ENCODE results near the gene RABGAP1.
A peak's percentile ranks its signal among the peaks of the same experiment; 100 is the strongest.

The RABGAP1 gene

DNA sequence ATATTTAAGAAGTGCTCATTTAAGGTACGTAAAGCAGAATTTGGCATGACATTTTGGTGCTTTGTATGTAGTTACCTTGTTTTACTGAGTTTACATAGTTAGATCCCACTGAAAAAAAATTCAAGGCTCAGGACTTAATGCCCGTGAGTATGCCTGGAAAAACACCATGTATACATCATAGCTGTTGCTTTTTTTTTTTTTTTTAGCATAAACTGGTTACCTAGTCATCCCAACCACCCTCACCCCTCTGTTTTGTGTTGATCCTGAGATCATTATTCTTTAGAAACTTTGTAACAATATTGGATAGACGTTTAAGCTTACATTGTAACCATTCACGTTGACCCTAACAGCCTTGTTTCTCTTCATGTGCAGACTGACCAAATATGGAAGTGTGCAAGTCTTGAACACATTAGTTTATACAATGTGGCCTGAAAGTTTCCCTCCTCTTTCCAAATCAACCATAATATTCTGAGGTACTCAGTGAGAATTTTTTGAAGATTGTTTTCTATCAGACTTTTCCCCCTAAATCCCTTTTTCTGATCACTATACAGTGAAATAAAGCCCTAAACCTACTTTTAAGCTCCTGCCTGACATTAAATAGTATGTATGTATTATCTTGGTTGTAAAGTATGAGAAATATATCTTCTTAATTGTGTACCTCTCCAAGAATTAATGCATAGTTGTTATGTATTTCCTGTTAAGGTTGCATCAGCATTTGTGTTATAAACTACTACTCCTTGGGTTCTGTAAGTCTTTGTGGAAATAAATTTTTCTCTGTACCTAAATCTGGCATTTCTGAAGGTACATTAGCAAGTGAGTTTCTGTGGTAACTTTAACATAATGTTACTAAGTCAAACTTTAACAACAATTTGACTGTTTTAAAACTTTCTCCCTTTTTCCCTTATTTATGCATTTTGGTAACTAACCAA lies 4.4 kb downstream of the RABGAP1 start:
- DNase-seq (ENCODE audit: low read depth in 4 of 4, low spot score in 1 of 4) = no peak

DNA sequence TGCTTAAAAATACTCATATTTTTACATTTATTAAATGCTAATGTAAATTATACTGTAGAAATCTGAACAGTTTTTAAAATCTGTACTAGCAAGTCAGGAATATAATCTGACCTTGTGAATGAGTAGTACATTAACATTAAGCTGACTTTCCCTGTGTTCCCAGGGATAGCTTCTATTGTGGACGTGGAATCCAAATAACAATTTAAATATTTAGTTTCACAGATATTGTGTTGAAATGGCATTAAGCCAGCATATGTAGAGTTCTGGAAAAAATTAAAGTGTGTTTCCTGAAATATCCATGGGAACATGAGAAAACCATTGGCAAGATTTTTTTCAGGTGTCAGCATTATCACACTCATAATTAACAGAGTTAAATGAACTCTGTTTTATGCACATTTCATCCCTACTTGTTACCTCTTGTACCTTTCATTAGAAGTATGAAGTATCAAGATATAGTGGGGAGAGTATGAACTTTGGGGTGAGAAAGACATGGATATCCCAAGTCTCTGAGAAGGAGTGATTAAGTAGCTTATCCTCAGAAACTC lies 5.7 kb downstream of the RABGAP1 start:
- DNase-seq (ENCODE audit: low read depth in 4 of 4, low spot score in 1 of 4) = no peak

- DNase-seq (ENCODE audit: low read depth in 4 of 4, low spot score in 1 of 4) = no peak
These were observed 7.5 kb downstream of the RABGAP1 start for GRCh38 chr9:122948313-122948712.

- no peak for DNase-seq (ENCODE audit: low read depth in 4 of 4, low spot score in 1 of 4)
These were observed 8.9 kb downstream of the RABGAP1 start for GRCh38 chr9:122949696-122950095.

DNA sequence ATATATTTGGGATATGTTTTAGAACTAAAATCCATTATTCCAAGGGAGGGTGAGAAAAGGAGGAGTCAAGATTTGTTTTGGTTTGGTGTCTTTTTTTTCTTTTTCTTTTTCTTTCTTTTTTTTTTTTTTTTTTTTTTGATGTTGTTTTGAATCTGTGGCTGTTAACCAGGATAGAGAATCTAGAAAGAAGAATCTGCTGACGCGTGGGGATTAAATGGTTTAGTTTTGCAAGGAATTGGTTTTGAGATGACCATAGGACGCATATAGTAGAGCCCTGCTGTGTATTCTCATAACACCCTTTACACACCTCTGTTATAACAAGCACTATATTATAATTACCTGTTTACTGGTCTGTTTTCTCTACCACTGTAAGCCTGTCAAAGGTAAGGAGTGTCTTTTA lies 9.4 kb downstream of the RABGAP1 start:
- DNase-seq (ENCODE audit: low read depth in 4 of 4, low spot score in 1 of 4) = no peak

- no peak for DNase-seq (ENCODE audit: low read depth in 4 of 4, low spot score in 1 of 4)
These were observed 10.2 kb downstream of the RABGAP1 start for GRCh38 chr9:122951056-122951455.

DNA sequence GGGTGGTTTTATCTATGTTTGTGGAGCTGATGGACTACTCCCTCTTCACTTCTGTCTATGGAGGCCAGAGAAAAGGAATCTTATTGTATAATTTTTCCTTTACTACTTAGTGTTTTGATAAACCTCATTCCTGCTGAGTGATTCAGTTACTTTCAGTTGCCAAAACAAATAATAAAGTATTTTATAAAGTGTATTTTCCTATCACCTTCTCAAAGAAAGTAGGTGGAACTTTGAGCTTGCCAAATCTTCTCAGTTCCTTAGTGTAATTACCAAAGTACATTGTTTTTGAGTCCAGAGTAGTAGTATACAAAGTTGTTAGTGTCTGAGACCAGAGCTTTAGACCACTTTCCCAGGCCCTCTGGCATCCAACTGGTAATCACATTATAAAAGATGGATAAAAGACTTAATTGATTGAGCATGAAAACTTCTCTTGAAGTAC lies 13.5 kb downstream of the RABGAP1 start:
- DNase-seq (ENCODE audit: low read depth in 4 of 4, low spot score in 1 of 4) = no peak

GRCh38 chr9:122955961-122956360 lies 15.1 kb downstream of the RABGAP1 start:
- no peak for DNase-seq (ENCODE audit: low read depth in 4 of 4, low spot score in 1 of 4)

GRCh38 chr9:122961139-122961538 lies 20.3 kb downstream of the RABGAP1 start:
- DNase-seq (ENCODE audit: low read depth in 4 of 4, low spot score in 1 of 4) = no peak

GRCh38 chr9:122975196-122975595 lies 34.4 kb downstream of the RABGAP1 start:
- DNase-seq (ENCODE audit: low read depth in 4 of 4, low spot score in 1 of 4) = no peak

DNA sequence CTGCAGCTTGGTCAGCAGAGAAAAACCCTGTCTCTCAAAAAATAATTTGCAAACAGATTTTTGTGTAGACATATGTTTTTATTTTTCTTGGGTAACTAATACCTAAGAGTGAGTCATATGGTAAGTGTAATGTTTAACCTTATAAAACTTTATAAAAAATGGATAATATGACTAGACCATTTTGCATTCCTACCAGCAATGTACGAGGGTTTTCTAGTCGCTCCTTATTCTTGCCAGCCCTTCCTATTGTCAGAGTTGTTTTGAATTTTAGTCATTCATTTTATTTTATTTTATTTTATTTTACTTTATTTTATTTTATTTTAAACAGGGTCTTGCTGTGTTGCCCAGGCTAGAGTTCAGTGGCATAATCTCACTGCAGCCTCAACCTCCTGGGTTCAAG lies 37.8 kb downstream of the RABGAP1 start:
- DNase-seq (ENCODE audit: low read depth in 4 of 4, low spot score in 1 of 4) = no peak

DNA sequence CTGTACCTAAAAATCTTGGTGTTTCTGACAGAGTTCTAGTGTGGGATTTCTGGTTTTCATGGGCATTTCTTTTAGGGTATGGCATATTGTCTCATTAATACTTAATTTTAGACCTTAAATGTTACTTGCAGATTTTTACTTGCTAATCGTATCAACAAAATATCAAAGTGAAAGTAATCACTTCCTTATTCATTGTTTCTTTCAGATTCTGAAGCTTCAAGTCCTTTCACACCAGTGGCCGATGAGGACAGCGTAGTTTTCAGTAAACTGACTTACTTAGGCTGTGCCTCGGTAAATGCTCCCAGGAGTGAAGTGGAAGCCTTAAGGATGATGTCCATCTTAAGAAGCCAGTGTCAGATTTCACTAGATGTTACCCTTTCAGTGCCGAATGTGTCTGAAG lies 45.2 kb downstream of the RABGAP1 start:
- no peak for DNase-seq (ENCODE audit: low read depth in 4 of 4, low spot score in 1 of 4)

GRCh38 chr9:122988141-122988540 lies 47.3 kb downstream of the RABGAP1 start:
- no peak for DNase-seq (ENCODE audit: low read depth in 4 of 4, low spot score in 1 of 4)

GRCh38 chr9:122988920-122989621 lies 48.3 kb downstream of the RABGAP1 start:
- DNase-seq (ENCODE audit: low read depth in 4 of 4, low spot score in 1 of 4) = no peak

GRCh38 chr9:122991370-122991830 lies 50.6 kb downstream of the RABGAP1 start:
- DNase-seq (ENCODE audit: low read depth in 4 of 4, low spot score in 1 of 4) = peak in 3 of 4 experiments; percentile 0 to 11 (median 9)

GRCh38 chr9:122996586-122996985 lies 55.8 kb downstream of the RABGAP1 start:
- no peak for DNase-seq (ENCODE audit: low read depth in 4 of 4, low spot score in 1 of 4)

DNA sequence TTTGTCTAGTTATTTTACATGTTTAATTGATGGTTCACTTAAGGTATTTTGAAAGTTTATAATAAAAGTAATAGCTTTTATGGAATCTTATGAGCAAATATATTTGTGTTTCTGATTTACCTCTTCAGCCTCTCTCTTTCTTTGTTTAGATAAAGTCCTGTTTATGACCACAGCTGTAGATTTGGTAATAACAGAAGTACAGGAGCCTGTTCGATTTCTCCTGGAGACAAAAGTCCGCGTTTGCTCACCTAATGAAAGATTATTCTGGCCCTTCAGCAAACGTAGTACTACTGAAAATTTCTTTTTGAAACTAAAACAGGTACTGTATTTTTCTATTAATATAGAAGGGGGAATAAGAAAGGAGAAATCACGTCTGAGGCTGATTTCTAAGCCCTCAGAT lies 57.6 kb downstream of the RABGAP1 start:
- no peak for DNase-seq (ENCODE audit: low read depth in 4 of 4, low spot score in 1 of 4)

- no peak for DNase-seq (ENCODE audit: low read depth in 4 of 4, low spot score in 1 of 4)
These were observed 59.7 kb downstream of the RABGAP1 start for GRCh38 chr9:123000371-123001068.

DNA sequence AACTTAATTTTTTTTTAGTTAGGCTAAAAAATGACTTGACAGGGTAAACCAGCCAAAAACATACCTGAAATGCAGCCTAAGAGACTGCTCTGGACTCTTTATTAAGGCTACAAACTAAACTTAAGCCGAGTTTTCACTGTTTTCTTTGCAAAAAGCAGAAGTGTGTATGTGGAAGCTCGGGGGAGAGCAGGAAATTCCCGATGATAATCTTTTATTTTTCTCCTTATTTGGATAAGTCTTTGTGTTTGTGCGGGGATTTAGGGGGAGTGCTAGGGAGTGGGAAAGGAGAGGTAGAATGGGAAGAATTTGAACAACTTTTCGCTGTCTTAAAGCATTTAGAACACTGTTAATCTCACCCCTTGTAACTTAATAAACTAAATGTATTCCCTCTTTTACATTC lies 61.9 kb downstream of the RABGAP1 start:
- DNase-seq (ENCODE audit: low read depth in 4 of 4, low spot score in 1 of 4) = no peak

DNA sequence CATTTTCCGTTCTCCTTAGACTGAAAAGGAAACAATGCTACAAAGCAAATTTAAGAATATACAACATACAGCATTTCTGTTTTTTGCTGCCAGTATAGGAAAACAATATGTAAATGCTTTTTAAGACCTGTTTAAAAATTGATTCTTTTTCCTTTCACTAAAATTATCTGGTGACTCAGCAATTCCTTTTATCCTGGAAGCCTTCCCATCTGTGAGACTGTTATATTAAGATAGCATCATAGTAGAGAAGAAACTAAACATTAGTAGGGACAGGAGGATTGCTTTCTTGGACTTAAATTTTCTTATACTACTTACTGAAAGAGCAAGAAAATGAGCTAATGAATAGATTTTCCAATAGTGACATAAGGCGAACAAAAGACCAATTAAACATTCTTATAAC lies 62.6 kb downstream of the RABGAP1 start:
- DNase-seq (ENCODE audit: low read depth in 4 of 4, low spot score in 1 of 4) = no peak

- no peak for DNase-seq (ENCODE audit: low read depth in 4 of 4, low spot score in 1 of 4)
These were observed 65.1 kb downstream of the RABGAP1 start for GRCh38 chr9:123005964-123006363.

All from stimulated activated CD4-positive, alpha-beta T cell treated with anti-CD3 and anti-CD28 coated beads, Interleukin-1b, Interleukin-23, amount 100 ng/mL, for 24 hours (primary cell).